ENCODE measurements around the gene PRKCB. TPM values are rescaled to one million over a fixed set of nuclear protein-coding genes. Genes with fewer than 3 reads are reported as not detected.
"Not testable (repeated sequence)": the region's sequence is repeated elsewhere in the genome, so short reads cannot be mapped to it uniquely, and the experiment has no call there.

The PRKCB gene
- total RNA-seq, 1 experiment from 2014 or later = under 0.01 TPM

DNA sequence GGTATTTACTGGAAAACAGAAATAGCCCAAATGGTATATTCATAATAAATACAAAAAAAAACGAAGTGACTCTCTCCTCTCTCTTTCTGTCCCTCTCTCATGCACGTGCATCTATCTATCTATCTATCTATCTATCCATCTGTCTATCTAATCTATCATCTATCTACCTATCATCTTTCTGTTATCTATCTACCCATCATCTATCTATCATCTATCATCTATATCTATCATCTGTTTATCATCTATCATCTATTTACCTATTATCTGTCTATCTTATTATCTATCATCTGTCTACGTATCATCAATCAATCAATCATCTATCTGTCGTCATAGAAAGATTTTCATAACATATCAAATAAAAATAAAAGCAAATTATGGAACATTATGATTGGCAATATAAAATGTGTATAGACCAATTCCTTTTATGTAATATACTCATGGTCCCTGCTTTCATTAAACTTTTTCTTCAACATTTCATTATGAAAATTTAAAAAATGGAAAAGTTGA lies 293.7 kb downstream of the PRKCB start:
- DNase-seq (ENCODE audit: low spot score) = no peak

GRCh38 chr16:24130494-24131085 lies 294.8 kb downstream of the PRKCB start:
- DNase-seq (ENCODE audit: low spot score) = no peak

DNA sequence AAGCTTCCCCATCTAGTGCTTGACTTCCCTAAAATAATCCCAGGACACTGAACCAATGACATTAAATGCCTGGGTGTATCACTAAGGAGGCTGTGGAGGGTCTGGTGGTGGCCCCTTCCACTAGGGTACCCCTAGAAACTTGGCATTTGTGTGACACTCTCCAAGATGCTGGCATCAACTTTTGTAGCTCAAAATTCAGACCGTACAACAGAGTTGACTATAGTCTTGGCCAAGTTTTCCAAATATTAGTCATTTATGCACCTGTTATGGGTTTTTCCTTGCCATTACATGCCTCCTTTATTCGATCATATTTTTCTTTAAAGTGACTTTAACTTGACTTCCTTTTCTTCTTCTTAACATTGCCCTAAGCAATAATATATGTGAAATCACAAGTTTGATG lies 295.5 kb downstream of the PRKCB start:
- DNase-seq (ENCODE audit: low spot score) = no peak

GRCh38 chr16:24132048-24132796 lies 296.4 kb downstream of the PRKCB start:
- DNase-seq (ENCODE audit: low spot score) = no peak

DNA sequence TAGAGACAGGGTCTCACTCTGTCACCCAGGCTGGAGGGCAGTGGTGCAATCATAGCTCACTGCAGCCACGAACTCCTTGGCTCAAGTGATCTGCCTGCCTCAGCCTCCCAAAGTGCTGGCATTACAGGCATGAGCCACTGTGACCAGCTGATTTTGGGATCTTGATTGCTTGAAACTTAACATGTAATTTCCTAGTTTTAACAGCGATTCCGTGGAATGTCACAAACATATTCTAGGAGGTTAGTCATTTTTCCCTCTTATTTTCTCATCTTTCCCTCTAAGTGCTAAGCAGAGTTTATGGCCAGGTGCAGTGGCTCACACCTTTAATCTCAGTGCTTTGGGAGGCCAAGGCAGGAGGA lies 297.0 kb downstream of the PRKCB start:
- DNase-seq (ENCODE audit: low spot score) = no peak

DNA sequence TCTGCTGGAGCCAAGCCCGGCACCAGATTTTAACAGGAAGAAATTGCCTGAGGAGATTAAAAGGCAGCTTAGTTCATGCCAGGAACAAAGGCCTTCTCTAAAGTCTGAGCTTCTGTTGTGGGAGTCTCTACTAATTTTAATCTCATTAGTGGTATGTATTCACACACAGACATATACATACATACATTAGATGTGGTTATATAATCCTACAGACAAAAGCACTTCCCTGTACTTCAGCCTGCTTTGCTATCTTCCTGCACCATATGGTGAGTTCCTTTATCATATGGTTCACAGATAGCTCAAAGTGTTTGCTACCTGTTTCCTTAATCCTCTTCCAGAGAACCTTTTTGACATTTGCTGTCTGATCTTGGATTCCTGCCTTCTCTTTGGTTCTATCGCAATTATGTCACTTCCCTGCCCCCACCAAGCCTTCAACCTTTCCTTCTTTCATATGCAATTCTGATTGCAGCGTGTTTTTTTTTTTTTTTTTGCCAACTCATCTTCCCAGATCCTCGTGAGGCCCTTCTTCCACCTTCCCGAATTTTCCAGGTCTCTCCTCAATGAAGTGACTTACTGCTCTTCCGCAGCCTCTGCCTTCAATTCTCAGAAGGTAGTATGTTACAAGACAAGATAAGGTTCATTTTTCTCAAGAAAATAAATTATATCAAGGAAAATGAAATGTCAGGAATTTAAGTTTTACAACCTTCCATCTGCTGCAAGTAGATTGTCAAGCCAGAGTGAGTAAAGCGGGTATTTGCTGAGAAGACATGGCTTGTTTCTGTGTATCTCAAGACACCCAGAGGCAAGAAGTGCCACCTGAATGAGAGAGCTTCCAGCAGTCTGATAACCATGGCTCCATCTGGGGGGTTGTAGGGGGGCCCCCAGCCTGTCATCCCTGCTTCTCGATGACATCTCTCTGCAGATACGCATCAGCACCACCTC lies 300.1 kb downstream of the PRKCB start:
- no peak for DNase-seq (ENCODE audit: low spot score)

DNA sequence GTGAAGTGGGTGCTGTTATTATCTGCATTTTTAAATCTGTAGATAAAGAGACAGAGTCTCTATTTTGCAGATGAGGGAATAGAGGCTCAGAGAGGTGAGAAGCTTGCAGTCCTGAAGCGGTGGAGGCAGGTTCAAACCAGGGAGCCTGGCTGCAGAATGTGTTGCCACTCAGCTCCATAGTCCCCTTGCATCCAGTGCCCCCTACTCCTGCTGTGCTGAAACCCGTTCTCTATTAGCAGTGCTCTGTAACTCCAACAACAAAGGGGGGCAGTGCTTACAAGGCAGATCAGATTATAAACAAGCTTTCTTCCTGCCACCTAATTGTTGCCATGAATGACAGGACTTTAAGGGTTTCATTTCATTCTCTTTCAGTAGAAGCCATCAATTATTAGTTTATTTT lies 302.2 kb downstream of the PRKCB start:
- no peak for DNase-seq (ENCODE audit: low spot score)

GRCh38 chr16:24138575-24138974 lies 302.8 kb downstream of the PRKCB start:
- DNase-seq (ENCODE audit: low spot score) = no peak

- DNase-seq (ENCODE audit: low spot score) = no peak
Measured at GRCh38 chr16:24139282-24139681, 303.5 kb downstream of the PRKCB start.

- no peak for DNase-seq (ENCODE audit: low spot score)
Measured at GRCh38 chr16:24140730-24141129, 304.9 kb downstream of the PRKCB start.

- no peak for DNase-seq (ENCODE audit: low spot score)
Measured at GRCh38 chr16:24141466-24141865, 305.7 kb downstream of the PRKCB start.

DNA sequence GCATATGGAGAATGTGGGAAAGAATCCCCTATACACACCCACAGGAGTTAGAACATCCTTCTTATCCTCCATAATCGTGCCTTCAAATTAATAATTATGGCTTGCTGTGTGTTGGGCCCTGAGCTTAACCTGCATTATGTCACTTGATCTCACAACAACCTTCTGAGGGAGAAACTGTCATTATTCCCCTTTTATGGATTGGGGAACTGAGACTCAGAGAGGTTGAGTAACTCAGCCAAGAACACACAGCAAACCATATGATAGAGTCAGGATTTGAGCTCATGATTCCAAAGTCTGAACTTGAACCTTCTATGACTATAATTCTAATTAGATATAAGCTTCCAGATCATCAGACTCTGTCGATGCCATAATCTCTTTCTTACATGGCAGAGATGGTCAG lies 306.1 kb downstream of the PRKCB start:
- DNase-seq (ENCODE audit: low spot score) = no peak

GRCh38 chr16:24145927-24146326 lies 310.1 kb downstream of the PRKCB start:
- no peak for DNase-seq (ENCODE audit: low spot score)

- DNase-seq (ENCODE audit: low spot score) = no peak
Measured at GRCh38 chr16:24146518-24146917, 310.7 kb downstream of the PRKCB start.

DNA sequence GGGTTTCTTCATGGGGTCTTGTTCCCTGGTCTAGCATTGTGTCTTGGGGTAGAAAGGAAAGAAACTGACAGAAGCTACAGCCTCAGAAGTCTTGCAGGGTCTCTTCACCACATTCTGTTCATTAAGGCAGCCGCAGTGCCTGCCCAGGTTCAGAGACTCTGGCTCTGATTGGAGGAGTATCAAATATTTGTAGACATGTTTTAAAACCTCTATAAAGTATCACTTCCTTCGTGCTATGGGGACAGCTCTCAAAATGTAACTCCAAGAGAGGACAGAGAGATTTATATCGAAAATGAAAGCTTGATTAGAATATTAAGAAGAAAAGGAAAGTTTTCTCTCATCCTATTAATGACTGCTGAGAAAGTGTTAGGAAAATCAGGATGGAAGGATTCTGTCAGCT lies 313.3 kb downstream of the PRKCB start:
- DNase-seq (ENCODE audit: low spot score) = no peak

- no peak for DNase-seq (ENCODE audit: low spot score)
Measured at GRCh38 chr16:24150282-24150681, 314.5 kb downstream of the PRKCB start.

- peak; percentile 62 for DNase-seq (ENCODE audit: low spot score)
Measured at GRCh38 chr16:24151482-24151939, 315.7 kb downstream of the PRKCB start.

- DNase-seq (ENCODE audit: low spot score) = not testable (repeated sequence)
Measured at GRCh38 chr16:24152048-24152447, 316.3 kb downstream of the PRKCB start.

GRCh38 chr16:24152826-24153225 lies 317.0 kb downstream of the PRKCB start:
- no peak for DNase-seq (ENCODE audit: low spot score)

DNA sequence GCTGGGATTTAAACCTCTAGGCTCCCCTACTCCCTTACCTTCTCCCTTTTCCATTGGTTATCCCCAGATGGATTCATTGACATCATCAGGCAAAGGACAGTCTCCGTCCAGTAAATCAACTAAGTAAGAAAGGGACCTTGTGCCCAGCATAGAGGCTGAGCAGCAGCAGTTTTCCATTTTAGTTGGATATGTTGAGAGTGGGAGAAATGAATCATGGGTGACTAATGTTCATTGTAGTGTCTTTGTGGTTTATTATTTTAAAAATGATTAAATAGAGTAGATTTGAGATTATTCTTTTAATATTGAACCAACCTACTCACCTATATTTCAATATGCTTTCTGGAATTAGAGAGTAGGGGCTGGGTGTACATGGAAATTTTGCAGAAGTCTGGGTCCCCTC lies 321.0 kb downstream of the PRKCB start:
- DNase-seq (ENCODE audit: low spot score) = no peak

GRCh38 chr16:24163935-24164334 lies 328.2 kb downstream of the PRKCB start:
- no peak for DNase-seq (ENCODE audit: low spot score)

GRCh38 chr16:24164416-24164815 lies 328.6 kb downstream of the PRKCB start:
- no peak for DNase-seq (ENCODE audit: low spot score)
